Neural crest cell (in vitro differentiated cells): ENCODE results near the gene STX8. TPM values are rescaled to one million over a fixed set of nuclear protein-coding genes. Genes with fewer than 3 reads are reported as not detected.

ENCODE experiments used
- DNase-seq: peaks from one replicate; pipeline ENCODE4 v3.0.0; 2021; ENCODE audit warnings: low read depth, mixed read lengths, low spot score
- H3K27ac Mint-ChIP-seq: one replicate; pipeline ENCODE4 v1.8.0; 2021; ENCODE audit warnings: mild to moderate bottlenecking, mixed read lengths; ENCODE audit not compliant: unreplicated experiment
- H3K27me3 Mint-ChIP-seq: 2 replicates; pipeline ENCODE4 v1.8.0; 2021; ENCODE audit warnings: low read depth, mild to moderate bottlenecking, mixed read lengths
- H3K36me3 Mint-ChIP-seq: 2 replicates; pipeline ENCODE4 v1.8.0; 2021; ENCODE audit warnings: low read depth, mild to moderate bottlenecking, mixed read lengths
- H3K4me1 Mint-ChIP-seq: 2 replicates; pipeline ENCODE4 v1.8.0; 2021; ENCODE audit warnings: mixed read lengths
- H3K4me3 Mint-ChIP-seq: one replicate; pipeline ENCODE4 v1.8.0; 2021; ENCODE audit warnings: mild to moderate bottlenecking, mixed read lengths
- H3K9me3 Mint-ChIP-seq: 2 replicates; pipeline ENCODE4 v1.8.0; 2021; ENCODE audit warnings: mixed read lengths
- total RNA-seq: library from RNA; stranded (reverse); gene quantifications from 2 replicates; pipeline ENCODE4 v1.2.1, GENCODE V29; 2021
- TF ChIP-seq, protein P1 (sequence below): fragments of 200-600 bp; sonication (generic); conservative IDR thresholded peaks from 2 replicates; pipeline ENCODE4 v1.5.0; 2021; ENCODE audit warnings: antibody characterized with exemption, mild to moderate bottlenecking

Gene STX8
- total RNA-seq, 1 donor from 2014 or later, result 56.6 TPM

- DNase-seq, result no peak
- no peaks in the 10 kb centered on the region for H3K36me3 Mint-ChIP-seq
- H3K9me3 Mint-ChIP-seq, result no peaks in the 10 kb centered on the region
- no peak overlapping the region for H3K4me3 Mint-ChIP-seq
- no peak overlapping the region for H3K27ac Mint-ChIP-seq
- TF ChIP-seq, protein P1, sequence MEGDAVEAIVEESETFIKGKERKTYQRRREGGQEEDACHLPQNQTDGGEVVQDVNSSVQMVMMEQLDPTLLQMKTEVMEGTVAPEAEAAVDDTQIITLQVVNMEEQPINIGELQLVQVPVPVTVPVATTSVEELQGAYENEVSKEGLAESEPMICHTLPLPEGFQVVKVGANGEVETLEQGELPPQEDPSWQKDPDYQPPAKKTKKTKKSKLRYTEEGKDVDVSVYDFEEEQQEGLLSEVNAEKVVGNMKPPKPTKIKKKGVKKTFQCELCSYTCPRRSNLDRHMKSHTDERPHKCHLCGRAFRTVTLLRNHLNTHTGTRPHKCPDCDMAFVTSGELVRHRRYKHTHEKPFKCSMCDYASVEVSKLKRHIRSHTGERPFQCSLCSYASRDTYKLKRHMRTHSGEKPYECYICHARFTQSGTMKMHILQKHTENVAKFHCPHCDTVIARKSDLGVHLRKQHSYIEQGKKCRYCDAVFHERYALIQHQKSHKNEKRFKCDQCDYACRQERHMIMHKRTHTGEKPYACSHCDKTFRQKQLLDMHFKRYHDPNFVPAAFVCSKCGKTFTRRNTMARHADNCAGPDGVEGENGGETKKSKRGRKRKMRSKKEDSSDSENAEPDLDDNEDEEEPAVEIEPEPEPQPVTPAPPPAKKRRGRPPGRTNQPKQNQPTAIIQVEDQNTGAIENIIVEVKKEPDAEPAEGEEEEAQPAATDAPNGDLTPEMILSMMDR, result no peak
- peaks cover 33% of the 10 kb centered on the region for H3K4me1 Mint-ChIP-seq
- peaks cover 23% of the 10 kb centered on the region for H3K27me3 Mint-ChIP-seq
Observed at GRCh38 chr17:9234389-9234945, 341.2 kb downstream of the STX8 start.

DNA sequence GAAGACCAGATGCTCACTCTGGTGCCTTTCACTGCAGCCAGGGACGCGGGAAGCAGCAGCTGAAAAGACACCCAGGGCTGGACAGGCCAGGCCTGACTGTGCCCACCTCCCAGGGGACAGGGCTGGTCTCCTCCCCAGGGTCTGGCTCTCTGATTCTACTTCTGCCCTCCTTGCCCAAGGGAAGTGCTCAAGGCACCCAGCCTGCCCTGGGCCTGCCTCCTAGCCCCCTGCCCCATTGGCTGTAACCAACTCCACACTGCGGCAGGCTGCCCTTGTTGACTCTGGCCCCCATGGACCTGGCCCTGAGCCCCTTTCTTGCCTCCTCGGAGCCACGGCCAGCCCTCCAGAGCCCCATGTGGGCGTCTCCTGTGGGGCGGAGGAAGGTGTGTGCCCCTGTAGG lies 341.9 kb downstream of the STX8 start:
- H3K4me1 Mint-ChIP-seq, result peaks cover 28% of the 10 kb centered on the region
- no peaks in the 10 kb centered on the region for H3K9me3 Mint-ChIP-seq
- DNase-seq, result no peak
- no peak overlapping the region for H3K27ac Mint-ChIP-seq
- H3K36me3 Mint-ChIP-seq, result no peaks in the 10 kb centered on the region
- H3K4me3 Mint-ChIP-seq, result no peak overlapping the region
- H3K27me3 Mint-ChIP-seq, result peaks cover 19% of the 10 kb centered on the region
- TF ChIP-seq, protein P1, result no peak

DNA sequence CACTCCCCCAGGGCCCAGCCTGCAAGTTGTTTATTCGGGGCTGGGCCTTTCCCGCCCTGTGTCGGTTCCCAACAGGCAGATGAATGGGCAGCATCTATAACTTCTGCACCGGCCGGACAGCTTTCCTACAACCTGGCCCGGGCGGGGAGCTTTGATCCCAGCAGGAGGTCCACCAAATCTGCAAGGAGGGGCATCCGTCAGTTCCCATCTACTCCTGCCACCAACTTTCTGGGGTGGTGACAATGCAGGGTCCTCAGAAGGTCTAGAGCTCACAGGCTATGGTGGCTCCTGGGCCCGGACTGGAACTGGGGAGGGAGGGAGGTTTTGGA lies 342.4 kb downstream of the STX8 start:
- Mint-ChIP-seq H3K9me3 (no peaks in the 10 kb centered on the region), H3K4me3 (no peak overlapping the region), H3K36me3 (no peaks in the 10 kb centered on the region), H3K27me3 (peaks cover 18% of the 10 kb centered on the region), H3K4me1 (peaks cover 23% of the 10 kb centered on the region), H3K27ac (no peak overlapping the region)
- no peak for DNase-seq
- TF ChIP-seq, protein P1, result no peak

- Mint-ChIP-seq H3K9me3 (no peaks in the 10 kb centered on the region), H3K4me3 (no peak overlapping the region), H3K36me3 (no peaks in the 10 kb centered on the region), H3K27ac (no peak overlapping the region), H3K27me3 (peaks cover 13% of the 10 kb centered on the region), H3K4me1 (peaks cover 18% of the 10 kb centered on the region)
- DNase-seq, result no peak
- TF ChIP-seq, protein P1, result no peak
Observed at GRCh38 chr17:9232591-9233270, 342.9 kb downstream of the STX8 start.

DNA sequence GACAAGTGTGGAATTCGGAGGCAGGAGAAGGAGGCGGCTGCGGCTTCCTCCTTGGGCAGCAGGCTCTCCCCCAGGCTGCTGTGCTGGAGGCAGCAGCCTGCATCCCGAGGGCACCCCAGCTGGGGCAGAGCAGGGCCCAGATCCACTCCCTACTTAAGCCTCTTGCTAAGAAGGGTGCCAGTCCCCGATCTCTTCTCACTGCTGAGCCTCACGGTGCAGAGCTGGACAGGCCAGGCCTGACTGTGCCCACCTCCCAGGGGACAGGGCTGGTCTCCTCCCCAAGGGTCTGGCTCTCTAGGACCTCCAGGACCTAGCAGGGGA lies 343.5 kb downstream of the STX8 start:
- TF ChIP-seq, protein P1, result no peak
- no peak overlapping the region for H3K27ac Mint-ChIP-seq
- DNase-seq, result no peak
- H3K27me3 Mint-ChIP-seq, result peaks cover 9% of the 10 kb centered on the region
- no peak overlapping the region for H3K4me3 Mint-ChIP-seq
- H3K9me3 Mint-ChIP-seq, result no peaks in the 10 kb centered on the region
- H3K4me1 Mint-ChIP-seq, result peaks cover 13% of the 10 kb centered on the region
- H3K36me3 Mint-ChIP-seq, result no peaks in the 10 kb centered on the region
